HL-60 (cell line): ENCODE results near the gene KCNQ5.

Source experiments
- DNase-seq, 2 experiments: peaks; one replicate each; pipeline ENCODE4 v3.0.0-alpha.2; 2010 to 2020; ENCODE audit warnings: low read depth in 1 of 2, low spot score in 1 of 2
- H3K27ac ChIP-seq: fragments of 250-450 bp; sonication (Bioruptor Pico); replicated peaks from 2 replicates; pipeline ENCODE4 v1.5.1; 2020; ENCODE audit warnings: mild to moderate bottlenecking, moderate library complexity
- H3K27me3 ChIP-seq: fragments of 250-450 bp; sonication (Bioruptor Pico); 2 replicates; pipeline ENCODE4 v1.5.1; 2021; ENCODE audit warnings: mild to moderate bottlenecking, moderate library complexity; ENCODE audit not compliant: insufficient read depth, poor library complexity, severe bottlenecking
- H3K4me3 ChIP-seq: replicated peaks from 2 replicates; pipeline ENCODE4 v1.5.1; 2011; ENCODE audit warnings: mild to moderate bottlenecking, control low read depth, low read length; ENCODE audit not compliant: insufficient read depth
- CTCF ChIP-seq: IDR thresholded peaks from one replicate; pipeline ENCODE4 v1.5.1; 2011; ENCODE audit warnings: low read length, control low read depth, inconsistent platforms; ENCODE audit not compliant: insufficient read depth
- GABPA ChIP-seq: IDR thresholded peaks from 2 replicates; pipeline ENCODE4 v1.6.1; 2012; ENCODE audit warnings: low read depth
- POLR2AphosphoS5 ChIP-seq: IDR thresholded peaks from 2 replicates; pipeline ENCODE4 v1.6.1; 2012; ENCODE audit warnings: low read depth
- REST ChIP-seq: IDR thresholded peaks from 2 replicates; pipeline ENCODE4 v1.6.1; 2012; ENCODE audit warnings: low read depth; ENCODE audit not compliant: insufficient replicate concordance
- SPI1 ChIP-seq: IDR thresholded peaks from 2 replicates; pipeline ENCODE4 v1.6.1; 2012; ENCODE audit warnings: low read depth, mild to moderate bottlenecking, borderline replicate concordance

Gene KCNQ5

GRCh38 chr6:72748759-72749158 lies 126.9 kb downstream of the KCNQ5 start:
- TF ChIP-seq CTCF (no peak), SPI1 (no peak), GABPA (no peak), REST (no peak), POLR2AphosphoS5 (no peak)
- Histone ChIP-seq H3K4me3 (no peak overlapping the region), H3K27ac (no peak overlapping the region; the same call in 1 of the 2 replicates), H3K27me3 (no peaks in the 10 kb centered on the region)
- no peak for DNase-seq

GRCh38 chr6:72755752-72756151 lies 133.9 kb downstream of the KCNQ5 start:
- TF ChIP-seq SPI1 (no peak), REST (no peak)
- Histone ChIP-seq H3K27ac (no peak overlapping the region), H3K4me3 (no peak overlapping the region), H3K27me3 (no peaks in the 10 kb centered on the region)
- DNase-seq = no peak

GRCh38 chr6:72757048-72757447 lies 135.2 kb downstream of the KCNQ5 start:
- DNase-seq = no peak
- no peak overlapping the region for H3K4me3 ChIP-seq
- no peak overlapping the region for H3K27ac ChIP-seq
- no peaks in the 10 kb centered on the region for H3K27me3 ChIP-seq
- TF ChIP-seq SPI1 (no peak), POLR2AphosphoS5 (no peak)

- no peaks in the 10 kb centered on the region for H3K27me3 ChIP-seq
- H3K4me3 ChIP-seq = no peak overlapping the region
- no peak for DNase-seq
- H3K27ac ChIP-seq = no peak overlapping the region
- no peak for TF ChIP-seq CTCF
- TF ChIP-seq GABPA = no peak
Measured at GRCh38 chr6:72757926-72758325, 136.1 kb downstream of the KCNQ5 start.

GRCh38 chr6:72758901-72759300 lies 137.0 kb downstream of the KCNQ5 start:
- H3K4me3 ChIP-seq = no peak overlapping the region
- TF ChIP-seq REST (no peak), GABPA (no peak), POLR2AphosphoS5 (no peak), CTCF (no peak), SPI1 (no peak)
- no peak for DNase-seq
- H3K27ac ChIP-seq = no peak overlapping the region
- no peaks in the 10 kb centered on the region for H3K27me3 ChIP-seq
